Measurements from ENCODE around the gene CD3E.

CD3E gene

GRCh38 chr11:118343248-118343647, 38.7 kb downstream of the CD3E start:
- Histone ChIP-seq H2AFZ (ENCODE audit: low read depth, low read length, severe bottlenecking) (no peak overlapping the region), H3K36me3 (ENCODE audit: low read length) (no peaks in the 10 kb centered on the region), H3K9me2 (replicated peaks; ENCODE audit: insufficient read depth, low read length) (no peaks in the 10 kb centered on the region), H3K9me3 (ENCODE audit: insufficient read depth, low read length) (no peaks in the 10 kb centered on the region), H3K4me3 (ENCODE audit: insufficient read depth, low read length, poor library complexity, severe bottlenecking) (no peak overlapping the region), H3K79me2 (ENCODE audit: insufficient read depth, low read length) (no peaks in the 10 kb centered on the region), H3K27me3 (ENCODE audit: low read length) (no peaks in the 10 kb centered on the region), H4K20me1 (ENCODE audit: low read depth, low read length) (no peaks in the 10 kb centered on the region), H3K27ac (ENCODE audit: low read depth, low read length) (no peak overlapping the region), H3F3A (ENCODE audit: insufficient read depth) (no peaks in the 10 kb centered on the region), H3K4me2 (ENCODE audit: low read depth, low read length, poor library complexity, severe bottlenecking) (no peak overlapping the region), H3K9ac (ENCODE audit: low read length) (no peak overlapping the region)
- TF ChIP-seq CTCF (IDR thresholded peaks at IDR 0.05; ENCODE audit: insufficient read depth, low read length, poor library complexity, severe bottlenecking) (no peak), EZH2phosphoT487 (conservative IDR thresholded peaks at IDR 0.05; ENCODE audit: low read length) (no peak)

- Histone ChIP-seq H3K9me2 (replicated peaks; ENCODE audit: insufficient read depth, low read length) (no peaks in the 10 kb centered on the region), H3K9me3 (ENCODE audit: insufficient read depth, low read length) (no peaks in the 10 kb centered on the region), H3F3A (ENCODE audit: insufficient read depth) (no peaks in the 10 kb centered on the region), H3K36me3 (ENCODE audit: low read length) (no peaks in the 10 kb centered on the region), H4K20me1 (ENCODE audit: low read depth, low read length) (no peaks in the 10 kb centered on the region), H3K9ac (ENCODE audit: low read length) (no peak within 1 kb of the TSS), H2AFZ (ENCODE audit: low read depth, low read length, severe bottlenecking) (no peak within 1 kb of the TSS), H3K4me3 (ENCODE audit: insufficient read depth, low read length, poor library complexity, severe bottlenecking) (no peak within 1 kb of the TSS), H3K79me2 (ENCODE audit: insufficient read depth, low read length) (no peaks in the 10 kb centered on the region), H3K27ac (ENCODE audit: low read depth, low read length) (no peak within 1 kb of the TSS), H3K4me2 (ENCODE audit: low read depth, low read length, poor library complexity, severe bottlenecking) (no peak within 1 kb of the TSS), H3K27me3 (ENCODE audit: low read length) (no peaks in the 10 kb centered on the region)
- no peak for TF ChIP-seq CTCF (IDR thresholded peaks at IDR 0.05; ENCODE audit: insufficient read depth, low read length, poor library complexity, severe bottlenecking)
These were observed 39.5 kb downstream of the CD3E start, which contains the start of gene CD3G for GRCh38 chr11:118343981-118344515. TSS of gene CD3G (plus strand) at chr11:118344344. CDS start at chr11:118344424, 80 bp downstream.

- no peaks in the 10 kb centered on the region for H3K36me3 ChIP-seq (ENCODE audit: low read length)
- no peaks in the 10 kb centered on the region for H3K27me3 ChIP-seq (ENCODE audit: low read length)
- H3K4me2 ChIP-seq (ENCODE audit: low read depth, low read length, poor library complexity, severe bottlenecking): no peak overlapping the region
- H3K9me3 ChIP-seq (ENCODE audit: insufficient read depth, low read length): no peaks in the 10 kb centered on the region
- no peak overlapping the region for H3K27ac ChIP-seq (ENCODE audit: low read depth, low read length)
- no peaks in the 10 kb centered on the region for H3K79me2 ChIP-seq (ENCODE audit: insufficient read depth, low read length)
- no peaks in the 10 kb centered on the region for H3F3A ChIP-seq (ENCODE audit: insufficient read depth)
- H3K9me2 ChIP-seq (replicated peaks; ENCODE audit: insufficient read depth, low read length): no peaks in the 10 kb centered on the region
- TF ChIP-seq EZH2phosphoT487 (conservative IDR thresholded peaks at IDR 0.05; ENCODE audit: low read length) (no peak), CTCF (IDR thresholded peaks at IDR 0.05; ENCODE audit: insufficient read depth, low read length, poor library complexity, severe bottlenecking) (no peak)
- no peak overlapping the region for H3K9ac ChIP-seq (ENCODE audit: low read length)
- H4K20me1 ChIP-seq (ENCODE audit: low read depth, low read length): no peaks in the 10 kb centered on the region
- H3K4me3 ChIP-seq (ENCODE audit: insufficient read depth, low read length, poor library complexity, severe bottlenecking): no peak overlapping the region
- no peak overlapping the region for H2AFZ ChIP-seq (ENCODE audit: low read depth, low read length, severe bottlenecking)
These were observed 44.9 kb downstream of the CD3E start for GRCh38 chr11:118349475-118349874.
